K562 (cell line): ENCODE results near the gene GPR42. TPM values are rescaled to one million over a fixed set of nuclear protein-coding genes. Genes with fewer than 3 reads are reported as not detected.
A peak's percentile ranks its signal among the peaks of the same experiment; 100 is the strongest.

Experiments
- ATAC-seq: fragments of 200-7000 bp; cut with Tn5 transposase; 3 replicates; pipeline ENCODE4 v1.9.1; 2020; ENCODE audit warnings: moderate library complexity
- BruUV-seq: library from RNA; stranded (reverse); fragments of 400-500 nt; replicated peaks from 2 replicates; lab custom pipeline; 2021; lab: Mats Ljungman, UMichigan
- CTCF ChIA-PET: fragments of 300-600 bp; formaldehyde crosslinking; extraction: SDS; loops from one replicate; lab custom pipeline; 2021; ENCODE audit warnings: low intra/inter-chr PET ratio; lab: Yijun Ruan, JAX
- POLR2A ChIA-PET: fragments of 300-600, 350-650 bp; sonication (Branson Sonifier 250); formaldehyde crosslinking; extraction: SDS; loops from one replicate; lab custom pipeline; 2021; ENCODE audit warnings: antibody characterized with exemption, inconsistent platforms; lab: Yijun Ruan, JAX
- DNase-seq, 4 experiments: peaks; one replicate each; pipeline versions ENCODE4 v3.0.0 to v3.0.0-alpha.2; 2011 to 2018; ENCODE audit warnings: low spot score in 3 of 4, mixed read lengths in 3 of 4; ENCODE audit errors: extremely low read depth in 1 of 4
- FAIRE-seq: peaks from 2 replicates; lab custom pipeline; 2011; peaks lifted over from hg19 to GRCh38; lab: Jason Lieb, UNC
- H2AFZ ChIP-seq: 2 replicates; pipeline ENCODE4 v1.6.0; 2011; ENCODE audit warnings: low read depth, low read length, control low read depth, inconsistent platforms
- H3K27ac ChIP-seq: fragments of 200-600 bp; 3 replicates; pipeline ENCODE4 v1.8.0; 2011; ENCODE audit warnings: low read depth, mild to moderate bottlenecking, control low read depth, inconsistent platforms, low read length, moderate library complexity, mixed read lengths; ENCODE audit errors: extremely low read depth
- H3K27me3 ChIP-seq, 2 experiments: fragments of 300-600 bp in 1 of 2; 2 replicates in 1 of 2; 3 replicates in 1 of 2; pipeline versions ENCODE4 v1.6.0 to v1.8.0; 2011; ENCODE audit warnings: inconsistent platforms in 2 of 2, low read length in 2 of 2, mild to moderate bottlenecking in 1 of 2, mixed read lengths in 1 of 2, moderate library complexity in 1 of 2; ENCODE audit not compliant: control insufficient read depth in 2 of 2, insufficient read depth in 2 of 2
- H3K36me3 ChIP-seq: fragments of 300-600 bp; 3 replicates; pipeline ENCODE4 v1.8.0; 2011; ENCODE audit warnings: mild to moderate bottlenecking, low read length, inconsistent platforms; ENCODE audit not compliant: control insufficient read depth, insufficient read depth
- H3K4me1 ChIP-seq, 2 experiments: fragments of 200-600 bp in 1 of 2; replicated peaks in 1 of 2; 2 replicates in 1 of 2; 3 replicates in 1 of 2; pipeline versions ENCODE4 v1.5.1 to v1.8.0; 2011; ENCODE audit warnings: inconsistent platforms in 2 of 2, low read length in 2 of 2, mild to moderate bottlenecking in 1 of 2, mixed read lengths in 1 of 2, moderate library complexity in 1 of 2; ENCODE audit not compliant: control insufficient read depth in 2 of 2, insufficient read depth in 2 of 2
- H3K4me2 ChIP-seq: 2 replicates; pipeline ENCODE4 v1.6.1; 2011; ENCODE audit warnings: low read length, control low read depth, inconsistent platforms, mixed read lengths; ENCODE audit not compliant: insufficient read depth
- H3K4me3 ChIP-seq: fragments of 200-600 bp; sonication (generic), shearing (Covaris generic); 2 replicates; pipeline ENCODE4 v1.5.1; 2016; ENCODE audit warnings: control low read depth, inconsistent platforms
- H3K79me2 ChIP-seq: fragments of 200-600 bp; 3 replicates; pipeline ENCODE4 v1.8.0; 2011; ENCODE audit warnings: low read length, inconsistent platforms; ENCODE audit not compliant: control insufficient read depth, insufficient read depth
- H3K9ac ChIP-seq, 2 experiments: 2 replicates each; pipeline versions ENCODE4 v1.6.0 to v1.6.1; 2011; ENCODE audit warnings: low read depth in 2 of 2, low read length in 2 of 2, control low read depth in 1 of 2, inconsistent platforms in 1 of 2, mild to moderate bottlenecking in 1 of 2, mixed read lengths in 1 of 2; ENCODE audit not compliant: insufficient read depth in 1 of 2
- H3K9me1 ChIP-seq: one replicate; pipeline ENCODE4 v1.6.0; 2011; ENCODE audit warnings: inconsistent platforms, mild to moderate bottlenecking, low read length, moderate library complexity; ENCODE audit not compliant: control insufficient read depth, insufficient read depth
- H3K9me3 ChIP-seq: replicated peaks from 2 replicates; pipeline ENCODE4 v1.5.1; 2011; ENCODE audit warnings: low read depth, low read length, inconsistent platforms; ENCODE audit not compliant: control insufficient read depth, insufficient read depth
- H4K20me1 ChIP-seq: replicated peaks from 2 replicates; pipeline ENCODE4 v1.6.1; 2011; ENCODE audit warnings: low read length, inconsistent platforms, mixed read lengths; ENCODE audit not compliant: control insufficient read depth, insufficient read depth
- BMI1 ChIP-seq: fragments of 150-350 bp; IDR thresholded peaks from 2 replicates; pipeline ENCODE4 v1.6.1; 2014; ENCODE audit warnings: low read length
- CBFA2T3 ChIP-seq: fragments of 450-650 bp; IDR thresholded peaks from 2 replicates; pipeline ENCODE4 v1.6.1; 2017
- FOXA1 ChIP-seq: fragments of 450-650 bp; IDR thresholded peaks from 2 replicates; pipeline ENCODE4 v1.6.1; 2016; ENCODE audit warnings: mild to moderate bottlenecking, borderline replicate concordance
- FUS ChIP-seq: fragments of 200-400 bp; formaldehyde crosslinking; optimal IDR thresholded peaks from 2 replicates; pipeline ENCODE3; 2017; ENCODE audit warnings: low read depth, low read length
- HEY1 ChIP-seq: fragments of 250-450 bp; sonication (Bioruptor Pico); IDR thresholded peaks from 2 replicates; pipeline ENCODE4 v1.5.0; 2020; ENCODE audit warnings: mild to moderate bottlenecking, moderate library complexity, borderline replicate concordance
- HMGN3 ChIP-seq: IDR thresholded peaks from 2 replicates; pipeline ENCODE4 v1.6.1; 2011; ENCODE audit warnings: borderline replicate concordance, low read depth, mild to moderate bottlenecking, mixed read lengths, low read length; ENCODE audit not compliant: insufficient read length; ENCODE audit errors: extremely low read depth
- KDM1A ChIP-seq, 2 experiments: fragments of 450-650 bp; IDR thresholded peaks; 2 replicates each; pipeline ENCODE4 v1.6.1; 2016; ENCODE audit warnings: mild to moderate bottlenecking in 2 of 2
- MCM7 ChIP-seq, 2 experiments: fragments of 450-650 bp; IDR thresholded peaks; 2 replicates each; pipeline ENCODE4 v1.6.1; 2016 to 2018
- MIER1 ChIP-seq: fragments of 450-650 bp; IDR thresholded peaks from 2 replicates; pipeline ENCODE4 v1.6.1; 2016; ENCODE audit warnings: antibody characterized with exemption, mild to moderate bottlenecking, low read depth
- NR0B1 ChIP-seq: fragments of 450-650 bp; IDR thresholded peaks from one replicate; pipeline ENCODE4 v1.6.1; 2018; ENCODE audit warnings: mild to moderate bottlenecking, moderate library complexity; ENCODE audit not compliant: partially characterized antibody
- PHTF2 ChIP-seq: fragments of 250-450 bp; sonication (Bioruptor Pico); IDR thresholded peaks from 2 replicates; pipeline ENCODE4 v1.5.0; 2021; ENCODE audit warnings: mild to moderate bottlenecking
- RBM22 ChIP-seq: fragments of 200-400 bp; formaldehyde crosslinking; IDR thresholded peaks from 2 replicates; pipeline ENCODE4 v1.6.1; 2018; ENCODE audit warnings: low read length, low read depth; ENCODE audit not compliant: poor library complexity, severe bottlenecking
- SP2 ChIP-seq: IDR thresholded peaks from 2 replicates; pipeline ENCODE4 v1.6.1; 2011; ENCODE audit warnings: mild to moderate bottlenecking, low read depth, low read length, moderate library complexity; ENCODE audit not compliant: poor library complexity, severe bottlenecking; ENCODE audit errors: extremely low read depth
- TFAM ChIP-seq: fragments of 250-450 bp; sonication (Bioruptor Pico); conservative IDR thresholded peaks from 2 replicates; pipeline ENCODE4 v1.5.0; 2021; ENCODE audit warnings: mild to moderate bottlenecking, moderate library complexity
- ZC3H8 ChIP-seq: fragments of 450-650 bp; IDR thresholded peaks from 2 replicates; pipeline ENCODE4 v1.6.1; 2017
- ZNF699 ChIP-seq: fragments of 250-450 bp; sonication (Bioruptor Pico); IDR thresholded peaks from 2 replicates; pipeline ENCODE4 v1.8.0; 2021; ENCODE audit warnings: mild to moderate bottlenecking, moderate library complexity; ENCODE audit not compliant: insufficient replicate concordance
- WGBS: fragments of 100-300 bp; shearing (Covaris generic); methylation state at CpG from one replicate; pipeline ENCODE4 v1.1.6; 2016; ENCODE audit warnings: low coverage, mixed read lengths; ENCODE audit not compliant: insufficient coverage; ENCODE audit errors: missing lambda C conversion rate; 5-methylcytosine and 5-hydroxymethylcytosine counted together
- in situ Hi-C: fragments of 300-500 bp; cut with MboI; formaldehyde crosslinking; loops from 4 replicates; pipeline ENCODE4 v1.15.0; 2018; ENCODE audit warnings: inconsistent platforms, mixed read lengths
- intact Hi-C: fragments of 100-400 bp; cut with micrococcal nuclease; formaldehyde crosslinking; loops from 2 replicates; pipeline ENCODE4 v1.14.2; 2022
- polyA plus RNA-seq, 8 experiments: library from polyadenylated mRNA; depleted of rRNA in 4 of 8; stranded (reverse) in 5 of 8; unstranded in 3 of 8; fragments of >200 nt; fragmentation: Nextera tagmentation in 2 of 8; fragmentation: Illumina TruSeq in 1 of 8; extraction: Ambion mirVana in 2 of 8; extraction: Trizol in 1 of 8; gene quantifications; 2 replicates each; pipeline versions ENCODE4 v1.2.1 to v1.2.3, GENCODE V29; 2011 to 2014; ENCODE audit warnings: inconsistent platforms in 1 of 8, missing spikeins in 1 of 8
- total RNA-seq, 7 experiments: library from RNA; depleted of rRNA in 6 of 7; stranded (reverse); fragments of >200 nt in 6 of 7; fragmentation: Illumina TruSeq in 2 of 7; extraction: Trizol in 2 of 7; gene quantifications; 2 replicates each; pipeline versions ENCODE4 v1.2.1 to v1.2.3, GENCODE V29; 2011 to 2021; ENCODE audit warnings: low replicate concordance in 1 of 7
- TF ChIP-seq, protein P1 (sequence below), 2 experiments: IDR thresholded peaks; 2 replicates each; pipeline ENCODE4 v1.6.1; 2011; ENCODE audit warnings: borderline replicate concordance in 1 of 2, control low read depth in 1 of 2, low read depth in 1 of 2, low read length in 1 of 2, mild to moderate bottlenecking in 1 of 2, mixed read lengths in 1 of 2, moderate library complexity in 1 of 2; ENCODE audit not compliant: insufficient read depth in 1 of 2, insufficient read length in 1 of 2, poor library complexity in 1 of 2, severe bottlenecking in 1 of 2; ENCODE audit errors: extremely low read depth in 1 of 2
- TF ChIP-seq, protein P2 (sequence below): fragments of 450-650 bp; formaldehyde crosslinking; IDR thresholded peaks from 2 replicates; pipeline ENCODE4 v1.4.0; 2020; ENCODE audit warnings: mild to moderate bottlenecking, moderate library complexity

GPR42 gene
- total and polyA plus RNA-seq, 9 of the 15 experiments (the other 6 are each of a cell fraction or from before 2014, with no cell fraction given), result not detected

DNA sequence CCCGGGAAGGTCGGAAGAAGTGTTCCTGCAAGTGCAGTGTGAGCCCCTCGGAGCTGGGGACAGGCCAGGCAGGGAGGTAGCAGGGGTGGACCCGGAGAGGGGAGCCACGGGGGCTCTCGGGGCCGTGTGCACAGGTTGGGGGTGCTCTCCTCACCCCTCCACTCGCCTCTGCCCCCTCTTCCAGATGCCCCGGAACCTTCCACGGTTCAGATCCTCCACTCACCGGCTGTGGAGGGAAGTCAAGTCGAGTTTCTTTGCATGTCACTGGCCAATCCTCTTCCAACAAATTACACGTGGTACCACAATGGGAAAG lies 32.9 kb upstream of the GPR42 start:
- WGBS, result 39% methylated on average over 12 of the region's 13 CpGs
- H3K4me2 ChIP-seq, result no peak overlapping the region
- H3K4me3 ChIP-seq, result no peak overlapping the region
- no peaks in the 10 kb centered on the region for H3K9me3 ChIP-seq
- TF ChIP-seq PHTF2 (CRISPR knock-in tag), result no peak
- no peak for TF ChIP-seq HEY1 (CRISPR knock-in tag)
- no peak for TF ChIP-seq TFAM (CRISPR knock-in tag)
- no peak for TF ChIP-seq NR0B1
- no peak for TF ChIP-seq SP2
- TF ChIP-seq FUS, result no peak
- TF ChIP-seq FOXA1, result no peak
- TF ChIP-seq KDM1A (IDR thresholded peaks at IDR 0.05), result no peak
- TF ChIP-seq, protein P1, sequence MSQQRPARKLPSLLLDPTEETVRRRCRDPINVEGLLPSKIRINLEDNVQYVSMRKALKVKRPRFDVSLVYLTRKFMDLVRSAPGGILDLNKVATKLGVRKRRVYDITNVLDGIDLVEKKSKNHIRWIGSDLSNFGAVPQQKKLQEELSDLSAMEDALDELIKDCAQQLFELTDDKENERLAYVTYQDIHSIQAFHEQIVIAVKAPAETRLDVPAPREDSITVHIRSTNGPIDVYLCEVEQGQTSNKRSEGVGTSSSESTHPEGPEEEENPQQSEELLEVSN (IDR thresholded peaks at IDR 0.05; ENCODE audit: borderline replicate concordance in 1 of 2, extremely low read depth in 1 of 2, insufficient read depth in 1 of 2, insufficient read length in 1 of 2, low read depth in 1 of 2, low read length in 1 of 2, poor library complexity in 1 of 2, severe bottlenecking in 1 of 2), result no peak
- TF ChIP-seq HMGN3, result no peak
- no peak for TF ChIP-seq MIER1
- TF ChIP-seq RBM22, result no peak
- TF ChIP-seq ZC3H8, result no peak
- TF ChIP-seq CBFA2T3, result no peak
- no peak for TF ChIP-seq BMI1
- TF ChIP-seq ZNF699 (CRISPR knock-in tag), result no peak
- TF ChIP-seq, protein P2, sequence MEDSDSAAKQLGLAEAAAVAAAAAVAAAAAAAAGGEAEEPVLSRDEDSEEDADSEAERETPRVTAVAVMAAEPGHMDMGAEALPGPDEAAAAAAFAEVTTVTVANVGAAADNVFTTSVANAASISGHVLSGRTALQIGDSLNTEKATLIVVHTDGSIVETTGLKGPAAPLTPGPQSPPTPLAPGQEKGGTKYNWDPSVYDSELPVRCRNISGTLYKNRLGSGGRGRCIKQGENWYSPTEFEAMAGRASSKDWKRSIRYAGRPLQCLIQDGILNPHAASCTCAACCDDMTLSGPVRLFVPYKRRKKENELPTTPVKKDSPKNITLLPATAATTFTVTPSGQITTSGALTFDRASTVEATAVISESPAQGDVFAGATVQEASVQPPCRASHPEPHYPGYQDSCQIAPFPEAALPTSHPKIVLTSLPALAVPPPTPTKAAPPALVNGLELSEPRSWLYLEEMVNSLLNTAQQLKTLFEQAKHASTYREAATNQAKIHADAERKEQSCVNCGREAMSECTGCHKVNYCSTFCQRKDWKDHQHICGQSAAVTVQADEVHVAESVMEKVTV (CRISPR knock-in tag), result no peak
- no peak for TF ChIP-seq MCM7 (IDR thresholded peaks at IDR 0.05)
- no peaks in the 10 kb centered on the region for H3K27me3 ChIP-seq
- intact Hi-C loops, result no loop called here
- BruUV-seq, result no TSS peak
- ATAC-seq, result no peak
- ChIA-PET POLR2A (interaction anchor here (0.6 kb wide), 1 partner anchor 67 kb away, joined by 6 read pairs; no protein-coding TSS in a partner anchor), CTCF (no interaction called here)
- H3K9ac ChIP-seq, result 0 out of 4 replicates have a peak overlapping the region, but pooled peaks of 1 of the 2 experiments have one; percentile 33
- in situ Hi-C loops, result loop anchor here (10.0 kb wide), 1 partner anchor 63 kb away; no protein-coding TSS in a partner anchor
- no peak overlapping the region for H3K27ac ChIP-seq
- DNase-seq, result no peak
- H4K20me1 ChIP-seq, result no peaks in the 10 kb centered on the region
- H2AFZ ChIP-seq, result no peak overlapping the region
- H3K79me2 ChIP-seq, result no peaks in the 10 kb centered on the region
- H3K4me1 ChIP-seq, result peaks cover 0 to 17% of the 10 kb centered on the region in 2 experiments; a peak in 2 of 5 replicates
- H3K36me3 ChIP-seq, result no peaks in the 10 kb centered on the region
- FAIRE-seq, result no peak
- no peaks in the 10 kb centered on the region for H3K9me1 ChIP-seq
